Testis (tissue), 3 donors: ENCODE measurements around the gene SRXN1. TPM values are rescaled to one million over a fixed set of nuclear protein-coding genes. Genes with fewer than 3 reads are reported as not detected.

ENCODE experiments used
- DNase-seq: peaks from one replicate; pipeline ENCODE4 v3.0.0-alpha.2; 2019
- H3K27ac ChIP-seq, 2 donors: fragments of 200-600 bp; sonication (generic); one replicate each; pipeline ENCODE4 v1.5.1; 2019
- H3K27me3 ChIP-seq: fragments of 200-600 bp; sonication (generic); one replicate; pipeline ENCODE4 v1.5.1; 2019
- H3K36me3 ChIP-seq: fragments of 200-600 bp; sonication (generic); one replicate; pipeline ENCODE4 v1.5.1; 2017; ENCODE audit warnings: low read depth; ENCODE audit errors: missing control alignments
- H3K4me1 ChIP-seq: fragments of 200-600 bp; sonication (generic); one replicate; pipeline ENCODE4 v1.5.1; 2019
- H3K4me3 ChIP-seq, 2 donors: fragments of 200-600 bp; sonication (generic); one replicate each; pipeline ENCODE4 v1.5.1; 2017 to 2019
- H3K9me3 ChIP-seq: fragments of 200-600 bp; sonication (generic); one replicate; pipeline ENCODE4 v1.5.1; 2017
- CTCF ChIP-seq, 3 experiments: fragments of 450-650 bp in 2 of 3; fragments of 200-600 bp in 1 of 3; sonication (generic) in 1 of 3; IDR thresholded peaks; one replicate each; pipeline ENCODE4 v1.5.1; 2016 to 2019; ENCODE audit warnings: antibody characterized with exemption in 3 of 3, mild to moderate bottlenecking in 2 of 3, moderate library complexity in 1 of 3
- POLR2A ChIP-seq: fragments of 450-650 bp; IDR thresholded peaks from one replicate; pipeline ENCODE4 v1.6.1; 2017; ENCODE audit warnings: antibody characterized with exemption, mild to moderate bottlenecking, moderate library complexity
- WGBS, 2 donors: methylation state at CpG; one replicate each; pipeline ENCODE4 v1.1.5; 2018; 5-methylcytosine and 5-hydroxymethylcytosine counted together
- intact Hi-C: fragments of 100-400 bp; cut with DNase I; formaldehyde crosslinking; loops from one replicate; pipeline ENCODE4 v1.15.1; 2023; ENCODE audit warnings: low total_unique reads
- polyA plus RNA-seq: library from polyadenylated mRNA; stranded (reverse); fragments of 350-450 nt; fragmentation: Illumina TruSeq; extraction: RNeasy Lipid Tissue Mini Kit (QIAGEN cat#74804); gene quantifications from one replicate; pipeline ENCODE4 v1.2.3, GENCODE V29; 2014; ENCODE audit warnings: low read depth, low replicate concordance; ENCODE audit not compliant: insufficient read depth
- total RNA-seq, 2 donors: library from RNA; depleted of rRNA; stranded (reverse); fragments of >200 nt; gene quantifications; one replicate each; pipeline ENCODE4 v1.2.3, GENCODE V29; 2016

The SRXN1 gene
- total and polyA plus RNA-seq, 3 donors from 2014 or later: 20.6 to 29.8 (median 26.9) TPM

- no peak for DNase-seq
- WGBS, 2 donors: 86 to 90% methylated on average over 3 to 6 of the region's 6 CpGs
- TF ChIP-seq CTCF (IDR thresholded peaks at IDR 0.05) (no peak), POLR2A (no peak)
- Histone ChIP-seq H3K27me3 (no peaks in the 10 kb centered on the region), H3K36me3 (no peaks in the 10 kb centered on the region), H3K27ac (no peak overlapping the region), H3K4me3 (no peak overlapping the region), H3K9me3 (no peaks in the 10 kb centered on the region), H3K4me1 (peaks cover 11% of the 10 kb centered on the region)
- intact Hi-C loops: no loop called here
These were observed 45.5 kb downstream of the SRXN1 start for GRCh38 chr20:607476-607875.

GRCh38 chr20:605237-605636 lies 47.8 kb downstream of the SRXN1 start:
- Histone ChIP-seq H3K4me3 (no peak overlapping the region), H3K36me3 (no peaks in the 10 kb centered on the region), H3K9me3 (no peaks in the 10 kb centered on the region), H3K27ac (no peak overlapping the region), H3K27me3 (no peaks in the 10 kb centered on the region), H3K4me1 (peaks cover 16% of the 10 kb centered on the region)
- TF ChIP-seq CTCF (IDR thresholded peaks at IDR 0.05): no peak
- no peak for TF ChIP-seq POLR2A
- intact Hi-C loops: no loop called here
- DNase-seq: no peak
- 79 to 85% methylated on average over 5 of the region's 5 CpGs for WGBS, 2 donors

- Histone ChIP-seq H3K27ac (peak overlapping the region in 1 of 2 donors; percentile 45), H3K4me1 (peaks cover 16% of the 10 kb centered on the region), H3K36me3 (no peaks in the 10 kb centered on the region), H3K4me3 (no peak overlapping the region), H3K9me3 (no peaks in the 10 kb centered on the region), H3K27me3 (no peaks in the 10 kb centered on the region)
- WGBS, 2 donors: 57 to 64% methylated on average over 5 to 8 of the region's 8 CpGs
- intact Hi-C loops: no loop called here
- DNase-seq: peak; percentile 28
- no peak for TF ChIP-seq CTCF (IDR thresholded peaks at IDR 0.05)
- no peak for TF ChIP-seq POLR2A
These were observed 49.8 kb downstream of the SRXN1 start for GRCh38 chr20:603116-603640.

GRCh38 chr20:602111-602970 lies 50.7 kb downstream of the SRXN1 start:
- intact Hi-C loops: no loop called here
- no peak overlapping the region for H3K4me3 ChIP-seq
- H3K27me3 ChIP-seq: no peaks in the 10 kb centered on the region
- no peaks in the 10 kb centered on the region for H3K9me3 ChIP-seq
- TF ChIP-seq CTCF (IDR thresholded peaks at IDR 0.05): no peak
- no peak for TF ChIP-seq POLR2A
- peaks cover 16% of the 10 kb centered on the region for H3K4me1 ChIP-seq
- H3K27ac ChIP-seq: peak overlapping the region; percentile 0 to 45
- WGBS, 2 donors: 24 to 43% methylated on average over 8 of the region's 8 CpGs
- H3K36me3 ChIP-seq: no peaks in the 10 kb centered on the region
- DNase-seq: peak; percentile 19
